ENCODE data around the gene KLHL11.
"Not testable (repeated sequence)": the region's sequence is repeated elsewhere in the genome, so short reads cannot be mapped to it uniquely, and the experiment has no call there.

The KLHL11 gene

DNA sequence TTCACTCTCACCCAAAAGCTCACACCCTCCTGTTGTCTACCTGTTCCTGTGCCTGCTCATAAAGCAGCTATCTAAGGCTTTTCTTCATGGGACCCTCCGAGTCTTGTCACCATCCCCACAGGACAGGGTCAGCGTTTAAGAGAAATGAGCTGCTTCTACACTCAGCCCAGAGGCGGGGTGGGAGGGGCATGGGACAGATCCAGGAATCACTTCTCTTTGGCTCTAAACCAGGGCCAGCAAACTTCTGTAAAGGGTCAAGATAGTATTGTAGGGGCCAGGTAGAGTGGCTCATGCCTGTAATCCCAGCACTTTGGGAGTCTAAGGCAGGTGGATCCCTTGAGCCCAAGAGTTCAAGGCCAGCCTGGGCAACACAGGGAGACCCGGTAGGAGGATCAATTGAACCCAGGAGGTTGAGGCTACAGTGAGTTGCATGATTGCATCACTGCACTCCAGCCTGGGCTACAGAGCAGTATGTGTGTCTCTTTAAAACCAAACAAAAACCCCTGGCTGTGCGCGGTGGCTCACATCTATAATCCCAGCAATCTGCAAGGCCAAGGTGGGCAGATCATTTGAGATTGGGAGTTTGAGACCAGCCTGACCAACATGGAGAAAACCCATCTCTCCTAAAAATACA is 23.2 kb upstream of the KLHL11 start:
- no peak for DNase-seq

DNA sequence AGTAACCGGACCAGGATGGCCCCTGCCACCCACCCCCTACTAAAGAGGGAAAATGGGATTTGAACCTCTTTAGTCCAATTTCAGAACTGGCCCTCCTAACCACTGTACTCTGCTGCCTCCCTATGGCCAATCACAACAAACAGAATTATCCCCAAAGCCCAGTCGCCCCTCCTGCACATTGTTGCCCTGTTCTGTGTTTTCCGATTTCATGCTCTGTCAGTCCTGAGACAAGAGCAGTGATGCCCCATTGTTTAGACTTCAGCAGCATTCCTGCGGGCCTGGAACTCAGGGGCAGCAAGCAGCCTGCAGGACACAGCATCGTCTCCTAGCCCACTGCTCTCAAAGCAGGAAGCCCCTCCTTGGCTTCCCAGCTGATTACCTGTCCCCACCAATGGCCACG is 20.5 kb upstream of the KLHL11 start:
- DNase-seq: no peak

GRCh38 chr17:41882756-41883155 is 17.5 kb upstream of the KLHL11 start:
- DNase-seq: no peak

GRCh38 chr17:41880130-41880529 is 14.9 kb upstream of the KLHL11 start:
- DNase-seq: no peak

GRCh38 chr17:41874293-41874670 is 9.1 kb upstream of the KLHL11 start:
- not testable (repeated sequence) for DNase-seq

DNA sequence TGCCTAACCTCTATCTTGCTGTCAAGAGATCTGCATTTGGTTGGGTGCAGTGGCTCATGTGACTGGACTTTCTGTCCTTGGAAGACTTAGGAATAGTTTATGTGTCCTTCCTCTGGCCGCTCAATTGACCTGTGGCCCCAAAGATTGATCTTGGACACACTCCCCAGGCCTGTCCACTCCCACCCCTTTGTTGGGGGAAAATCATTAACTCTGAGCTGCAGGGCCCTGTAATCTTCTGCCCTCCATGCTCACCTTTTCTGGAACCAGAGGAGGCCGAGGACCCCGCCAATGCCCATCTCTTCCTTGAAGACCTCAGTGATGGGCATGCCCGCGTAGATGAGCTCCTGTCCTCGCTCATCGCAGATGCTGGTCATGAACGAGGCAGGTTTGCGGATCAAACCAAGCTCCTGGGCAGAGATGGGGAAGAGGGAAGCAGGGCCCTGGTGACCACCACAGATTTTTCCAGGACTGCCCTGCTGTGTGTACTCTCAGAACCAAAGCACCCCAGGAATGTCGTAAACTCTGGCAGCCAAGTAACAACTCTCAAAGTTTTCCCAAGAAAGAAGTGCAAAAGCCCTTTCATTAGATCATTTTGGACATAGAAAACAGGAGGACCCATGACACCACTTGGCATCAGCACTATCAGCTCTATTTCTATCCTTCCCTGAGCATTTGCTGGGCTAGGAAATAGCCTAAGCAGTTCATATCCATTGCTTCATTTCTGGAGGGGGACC is 8.5 kb upstream of the KLHL11 start:
- no peak for DNase-seq

DNA sequence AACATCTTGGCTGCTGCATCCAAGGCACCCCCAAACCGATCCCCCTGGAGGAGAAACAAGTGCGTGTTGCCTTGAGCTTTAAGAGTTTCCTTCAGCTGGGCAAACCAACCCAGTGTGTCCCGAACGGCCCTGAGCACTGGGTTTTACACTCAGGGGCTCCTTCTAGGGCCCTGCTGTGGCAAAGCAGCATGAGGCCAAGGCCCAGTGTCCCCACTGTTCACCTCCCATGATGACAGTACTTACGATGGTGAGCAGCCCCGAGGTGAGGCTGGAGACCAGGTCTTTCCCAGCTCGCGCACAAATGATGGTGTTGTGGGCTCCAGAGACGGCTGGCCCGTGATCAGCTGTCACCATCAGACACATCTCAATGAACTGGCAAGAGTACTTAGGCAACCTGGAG is 6.6 kb upstream of the KLHL11 start:
- DNase-seq: no peak

DNA sequence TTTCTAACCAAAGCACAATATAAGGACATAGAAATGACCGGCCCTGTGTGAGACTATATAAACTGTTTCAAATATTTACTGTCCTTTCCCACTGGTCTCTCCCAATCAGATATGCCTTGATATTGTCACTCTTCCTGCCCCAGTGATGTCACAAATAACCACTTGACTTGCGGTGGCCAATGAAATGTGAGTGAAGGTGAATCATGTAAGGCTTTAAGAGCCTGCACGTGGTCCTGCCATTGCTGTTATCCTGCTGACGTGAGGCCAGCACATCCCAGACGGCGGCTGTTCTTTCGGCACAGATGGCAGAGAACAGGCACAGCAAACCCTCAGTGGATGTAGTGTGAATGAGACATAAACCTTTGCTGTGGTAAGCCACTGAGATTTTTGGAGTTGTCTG is 5.4 kb upstream of the KLHL11 start:
- no peak for DNase-seq

DNA sequence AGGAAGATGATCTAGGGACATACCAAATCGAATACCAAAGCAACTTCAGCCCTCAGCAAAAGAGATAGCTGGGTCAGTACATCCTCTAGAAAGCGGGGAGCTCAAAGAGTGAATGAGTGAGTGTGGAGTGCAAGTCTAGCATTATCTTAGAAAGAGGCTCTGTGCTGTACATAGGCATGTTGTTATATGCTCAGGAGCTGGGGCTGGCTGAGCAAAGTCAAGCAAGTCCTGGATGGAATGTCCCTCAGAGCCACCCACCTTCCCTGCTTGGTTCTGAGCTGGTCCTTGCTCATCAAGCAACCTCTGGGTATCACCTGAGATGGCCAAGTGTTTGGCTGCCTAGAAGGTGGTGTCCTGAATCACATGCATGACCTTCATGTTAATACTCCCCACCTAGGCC is 4.9 kb upstream of the KLHL11 start:
- DNase-seq: no peak

- DNase-seq: no peak
These were observed 4.2 kb upstream of the KLHL11 start for GRCh38 chr17:41869426-41869825.

GRCh38 chr17:41868568-41868967 is 3.3 kb upstream of the KLHL11 start:
- no peak for DNase-seq

DNA sequence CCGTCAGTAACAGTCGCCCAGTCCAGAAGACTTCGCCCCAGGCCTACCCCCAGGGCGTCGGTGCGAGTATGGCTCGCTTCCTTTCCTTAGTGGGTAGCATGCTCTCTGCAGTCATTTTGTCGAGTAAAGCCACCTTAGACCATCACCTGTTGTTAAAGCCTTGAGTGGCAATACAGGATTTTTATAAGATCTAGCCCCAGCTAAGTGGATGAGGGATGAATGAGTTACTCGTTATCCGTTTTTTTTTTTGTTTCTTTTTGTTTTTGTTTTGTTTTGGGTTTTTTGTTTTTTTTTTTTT is 322 bp upstream of the KLHL11 start:
- no peak for DNase-seq

- DNase-seq: no peak
These were observed 756 bp downstream of the KLHL11 start for GRCh38 chr17:41864498-41864835.

DNA sequence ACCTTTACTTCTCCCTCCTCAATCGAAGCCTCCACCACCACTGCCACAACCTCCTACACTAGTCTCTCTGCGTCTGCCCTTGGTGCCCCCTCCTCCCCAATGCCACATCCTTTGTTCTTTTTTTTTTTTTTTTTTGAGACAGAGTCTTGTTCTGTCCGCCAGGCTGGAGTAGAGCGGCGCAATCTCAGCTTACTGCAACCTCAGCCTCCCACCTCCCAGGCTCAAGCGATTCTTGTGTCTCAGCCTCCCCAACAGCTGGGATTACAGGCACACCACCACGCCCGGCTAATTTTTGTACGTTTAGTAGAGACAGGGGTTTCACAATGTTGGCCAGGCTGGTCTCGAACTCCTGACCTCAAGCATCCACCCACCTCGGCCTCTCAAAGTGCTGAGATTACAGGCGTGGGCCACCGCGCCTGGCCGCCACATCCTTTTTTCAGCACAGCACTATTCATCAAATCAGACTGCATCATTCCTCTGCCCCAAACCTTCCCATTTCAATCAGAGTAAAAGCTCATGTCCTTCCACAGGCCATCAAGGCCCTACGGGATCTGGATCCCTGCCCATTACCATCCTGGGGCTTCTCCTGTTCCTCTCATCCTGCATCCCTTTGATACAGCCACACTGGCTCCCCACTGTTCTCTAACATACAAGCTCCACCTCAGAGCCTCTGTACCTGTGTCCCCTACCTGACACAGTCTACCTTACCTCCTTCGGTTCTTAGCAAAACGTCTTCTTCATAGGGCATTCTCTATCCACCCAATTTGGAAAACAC is 2.0 kb downstream of the KLHL11 start:
- DNase-seq: no peak

DNA sequence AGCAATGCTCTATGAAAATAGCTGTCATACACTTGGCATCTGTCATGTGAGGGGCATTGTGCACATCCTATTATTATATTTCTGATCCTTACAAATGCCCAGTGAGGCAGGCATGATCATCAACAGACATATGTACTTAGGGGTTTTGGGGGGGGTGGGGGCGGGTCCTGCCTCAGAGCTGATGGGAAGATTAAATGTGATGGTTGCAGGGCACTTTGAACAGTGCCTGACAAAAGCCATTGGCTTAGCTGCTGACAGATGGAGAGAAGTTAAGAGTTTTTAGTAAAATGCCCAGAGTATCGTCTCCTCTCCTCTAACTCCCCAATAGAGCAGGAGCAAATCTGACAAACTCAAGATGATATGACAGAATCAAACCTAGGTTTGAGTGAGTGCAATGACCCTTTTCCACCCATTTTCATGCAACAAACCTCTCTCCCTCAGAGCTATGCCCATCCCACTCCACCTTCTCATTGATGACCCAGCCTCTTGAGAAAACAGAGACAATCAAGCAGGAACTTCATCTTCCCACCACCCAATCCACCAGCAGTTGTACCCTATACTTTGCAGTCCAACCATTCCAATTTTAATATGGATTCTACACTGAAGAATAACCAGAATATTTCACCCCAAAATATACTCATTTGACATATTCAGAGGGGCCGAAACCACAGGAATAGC is 4.8 kb downstream of the KLHL11 start:
- no peak for DNase-seq

DNA sequence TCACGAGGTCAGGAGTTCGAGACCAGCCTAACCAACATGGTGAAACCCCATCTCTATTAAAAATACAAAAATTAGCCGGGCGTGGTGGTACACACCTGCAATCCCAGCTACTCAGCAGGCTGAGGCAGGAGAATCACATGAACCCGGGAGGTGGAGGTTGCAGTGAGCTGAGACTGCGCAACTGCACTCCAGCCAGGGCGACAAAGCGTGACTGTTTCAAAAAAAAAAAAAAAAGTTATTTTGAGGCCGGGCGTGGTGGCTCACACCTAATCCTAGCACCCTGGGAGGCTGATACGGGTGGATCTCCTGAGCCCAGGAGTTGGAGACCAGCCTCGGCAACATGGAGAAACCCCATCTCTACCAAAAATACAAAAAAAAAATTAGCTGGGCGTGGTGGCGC is 13.8 kb downstream of the KLHL11 start:
- not testable (repeated sequence) for DNase-seq

- DNase-seq: no peak
These were observed 15.8 kb downstream of the KLHL11 start for GRCh38 chr17:41849251-41849990.

GRCh38 chr17:41848788-41849187 is 16.4 kb downstream of the KLHL11 start:
- DNase-seq: peak; percentile 30

DNA sequence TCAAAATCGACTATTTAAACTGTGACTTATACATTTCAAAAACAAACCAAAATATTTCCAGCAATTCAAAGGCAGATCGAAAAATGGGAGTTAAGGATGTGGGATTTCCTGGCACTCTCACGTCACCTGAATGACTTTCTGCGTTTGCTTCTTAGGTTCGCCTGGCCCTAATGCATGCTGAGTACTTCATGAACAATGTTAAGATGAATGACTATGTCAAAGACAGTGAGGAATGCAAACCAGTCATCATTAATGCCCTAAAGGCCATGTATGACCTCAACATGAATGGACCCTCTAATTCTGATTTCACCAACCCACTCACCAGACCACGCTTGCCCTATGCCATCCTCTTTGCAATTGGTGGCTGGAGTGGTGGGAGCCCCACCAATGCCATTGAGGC is 20.3 kb downstream of the KLHL11 start:
- DNase-seq: no peak

GRCh38 chr17:41840781-41841180 is 24.4 kb downstream of the KLHL11 start:
- DNase-seq: not testable (repeated sequence)

DNA sequence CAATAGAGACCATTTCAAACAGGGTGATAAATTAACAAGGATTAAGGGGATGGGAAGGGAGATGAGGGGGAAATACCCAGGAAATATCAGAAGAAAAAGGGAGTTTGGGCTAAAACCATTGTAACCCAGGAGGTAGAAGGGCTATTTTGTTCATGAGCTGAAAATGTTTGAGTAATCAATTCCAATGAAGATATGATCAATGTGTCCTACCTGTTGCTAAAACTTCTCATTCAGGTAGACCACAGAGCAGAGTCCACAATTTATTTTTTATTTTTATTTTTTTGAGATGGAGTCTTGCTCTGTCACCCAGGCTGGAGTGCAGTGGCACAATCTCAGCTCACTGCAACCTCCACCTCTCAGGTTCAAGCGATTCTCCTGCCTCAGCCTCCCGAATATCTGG is 25.8 kb downstream of the KLHL11 start:
- DNase-seq: not testable (repeated sequence)

DNA sequence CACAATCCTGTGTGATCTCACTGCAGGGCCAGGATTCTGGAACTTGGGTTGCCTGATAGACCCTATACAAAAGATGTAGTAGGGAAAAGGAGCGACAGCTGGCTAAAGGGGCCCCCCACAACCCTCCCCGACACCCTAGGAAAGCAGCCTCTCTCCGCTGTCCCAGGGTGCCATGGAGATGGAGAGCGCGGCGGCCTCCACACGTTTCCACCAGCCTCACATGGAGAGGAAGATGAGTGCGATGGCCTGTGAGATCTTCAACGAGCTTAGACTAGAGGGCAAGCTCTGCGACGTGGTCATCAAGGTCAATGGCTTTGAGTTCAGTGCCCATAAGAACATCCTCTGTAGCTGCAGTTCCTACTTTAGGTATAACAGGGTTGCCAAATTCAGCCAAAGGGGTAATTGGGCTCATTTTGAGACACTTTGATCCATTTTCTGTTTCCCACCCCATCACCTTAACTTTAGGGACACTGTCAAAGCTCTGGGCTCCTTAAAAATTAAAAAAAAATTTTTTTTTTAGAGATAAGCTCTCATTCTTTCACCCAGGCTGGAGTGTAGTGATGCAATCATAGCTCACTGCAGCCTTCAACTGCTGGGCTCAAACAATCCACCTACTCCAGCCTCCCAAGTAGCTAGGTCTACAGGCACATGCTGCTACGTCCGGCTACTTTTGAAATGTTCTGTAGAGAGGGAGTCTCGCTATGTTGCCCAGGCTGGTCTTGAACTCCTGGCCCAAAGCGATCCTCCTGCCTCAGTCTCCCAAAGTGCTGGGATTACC is 27.3 kb downstream of the KLHL11 start, which contains the start of gene KLHL10:
Gene KLHL10 (plus strand): TSS at position 65 of the 778 bp plus-strand sequence. CDS start 108 bp downstream, at position 173.
- DNase-seq: no peak

Data from DMS79 treated with DMSO at 0.1 percent for 48 hours (cell line).